ENCODE data around the gene LHFPL4.

DNA sequence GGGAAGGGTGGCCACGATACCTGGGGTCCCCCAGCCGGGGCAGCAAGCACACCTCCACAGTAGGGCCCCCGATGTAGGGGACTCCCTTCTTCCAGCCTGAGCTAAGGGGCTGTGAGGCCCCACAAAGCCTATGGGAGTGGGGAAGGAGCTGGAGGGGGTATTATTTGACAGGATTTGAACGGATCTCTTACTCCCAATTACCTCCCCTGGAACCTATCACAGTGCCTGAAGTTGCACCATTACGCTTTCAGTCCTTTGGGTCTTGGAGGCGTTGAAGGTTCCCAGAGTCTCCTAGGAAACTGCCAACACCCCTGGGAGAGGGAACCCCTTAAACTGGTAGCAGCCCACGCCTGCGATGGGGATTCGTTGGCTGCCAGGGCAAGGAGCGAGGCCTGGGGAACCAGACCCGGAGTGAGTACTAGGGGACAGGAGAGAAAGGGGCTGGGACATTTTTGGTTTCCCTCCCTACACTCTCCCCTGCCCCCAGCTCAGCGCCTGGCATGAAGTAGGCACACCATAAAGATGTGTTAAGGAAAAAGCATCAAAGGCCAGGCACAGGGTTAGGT, 409 bp upstream of the LHFPL4 start:
- TF ChIP-seq, protein P1, sequence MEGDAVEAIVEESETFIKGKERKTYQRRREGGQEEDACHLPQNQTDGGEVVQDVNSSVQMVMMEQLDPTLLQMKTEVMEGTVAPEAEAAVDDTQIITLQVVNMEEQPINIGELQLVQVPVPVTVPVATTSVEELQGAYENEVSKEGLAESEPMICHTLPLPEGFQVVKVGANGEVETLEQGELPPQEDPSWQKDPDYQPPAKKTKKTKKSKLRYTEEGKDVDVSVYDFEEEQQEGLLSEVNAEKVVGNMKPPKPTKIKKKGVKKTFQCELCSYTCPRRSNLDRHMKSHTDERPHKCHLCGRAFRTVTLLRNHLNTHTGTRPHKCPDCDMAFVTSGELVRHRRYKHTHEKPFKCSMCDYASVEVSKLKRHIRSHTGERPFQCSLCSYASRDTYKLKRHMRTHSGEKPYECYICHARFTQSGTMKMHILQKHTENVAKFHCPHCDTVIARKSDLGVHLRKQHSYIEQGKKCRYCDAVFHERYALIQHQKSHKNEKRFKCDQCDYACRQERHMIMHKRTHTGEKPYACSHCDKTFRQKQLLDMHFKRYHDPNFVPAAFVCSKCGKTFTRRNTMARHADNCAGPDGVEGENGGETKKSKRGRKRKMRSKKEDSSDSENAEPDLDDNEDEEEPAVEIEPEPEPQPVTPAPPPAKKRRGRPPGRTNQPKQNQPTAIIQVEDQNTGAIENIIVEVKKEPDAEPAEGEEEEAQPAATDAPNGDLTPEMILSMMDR (conservative IDR thresholded peaks at IDR 0.05): no peak
- no peak for TF ChIP-seq EZH2 (IDR thresholded peaks at IDR 0.05; ENCODE audit: low read depth)

All from PC-9 (cell line).